ENCODE results near the gene CHMP2B.

DNA sequence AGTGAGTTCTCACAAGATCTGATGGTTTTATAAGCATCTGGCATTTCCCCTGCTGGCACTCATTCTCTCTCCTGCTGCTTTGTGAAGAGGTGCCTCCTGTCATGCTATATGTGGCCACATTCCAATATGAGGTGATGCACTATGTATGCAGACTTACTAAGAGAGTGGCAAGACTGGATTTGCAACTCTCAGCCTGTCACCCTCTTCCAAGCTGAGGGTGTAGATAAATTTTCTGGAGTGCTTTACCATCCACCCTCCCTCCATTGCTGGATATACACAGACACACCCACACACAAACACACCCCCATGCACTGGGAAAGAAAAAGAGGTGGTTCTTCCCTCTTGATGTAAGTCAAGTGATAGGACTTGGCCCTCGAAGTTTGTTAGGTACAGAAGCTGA lies 30.2 kb upstream of the CHMP2B start:
- no peak for TF ChIP-seq ZNF10 (tag by site-specific recombination; IDR thresholded peaks at IDR 0.05)
- no peak for TF ChIP-seq AEBP2 (tag by site-specific recombination; IDR thresholded peaks at IDR 0.05; ENCODE audit: borderline replicate concordance)
- TF ChIP-seq CTCF (tag by site-specific recombination; IDR thresholded peaks at IDR 0.05): no peak
- TF ChIP-seq ZNF394 (tag by site-specific recombination; IDR thresholded peaks at IDR 0.05; ENCODE audit: borderline replicate concordance): no peak
- TF ChIP-seq, protein P1, sequence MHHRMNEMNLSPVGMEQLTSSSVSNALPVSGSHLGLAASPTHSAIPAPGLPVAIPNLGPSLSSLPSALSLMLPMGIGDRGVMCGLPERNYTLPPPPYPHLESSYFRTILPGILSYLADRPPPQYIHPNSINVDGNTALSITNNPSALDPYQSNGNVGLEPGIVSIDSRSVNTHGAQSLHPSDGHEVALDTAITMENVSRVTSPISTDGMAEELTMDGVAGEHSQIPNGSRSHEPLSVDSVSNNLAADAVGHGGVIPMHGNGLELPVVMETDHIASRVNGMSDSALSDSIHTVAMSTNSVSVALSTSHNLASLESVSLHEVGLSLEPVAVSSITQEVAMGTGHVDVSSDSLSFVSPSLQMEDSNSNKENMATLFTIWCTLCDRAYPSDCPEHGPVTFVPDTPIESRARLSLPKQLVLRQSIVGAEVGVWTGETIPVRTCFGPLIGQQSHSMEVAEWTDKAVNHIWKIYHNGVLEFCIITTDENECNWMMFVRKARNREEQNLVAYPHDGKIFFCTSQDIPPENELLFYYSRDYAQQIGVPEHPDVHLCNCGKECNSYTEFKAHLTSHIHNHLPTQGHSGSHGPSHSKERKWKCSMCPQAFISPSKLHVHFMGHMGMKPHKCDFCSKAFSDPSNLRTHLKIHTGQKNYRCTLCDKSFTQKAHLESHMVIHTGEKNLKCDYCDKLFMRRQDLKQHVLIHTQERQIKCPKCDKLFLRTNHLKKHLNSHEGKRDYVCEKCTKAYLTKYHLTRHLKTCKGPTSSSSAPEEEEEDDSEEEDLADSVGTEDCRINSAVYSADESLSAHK (tag by site-specific recombination; IDR thresholded peaks at IDR 0.05): no peak
- TF ChIP-seq, protein P2, sequence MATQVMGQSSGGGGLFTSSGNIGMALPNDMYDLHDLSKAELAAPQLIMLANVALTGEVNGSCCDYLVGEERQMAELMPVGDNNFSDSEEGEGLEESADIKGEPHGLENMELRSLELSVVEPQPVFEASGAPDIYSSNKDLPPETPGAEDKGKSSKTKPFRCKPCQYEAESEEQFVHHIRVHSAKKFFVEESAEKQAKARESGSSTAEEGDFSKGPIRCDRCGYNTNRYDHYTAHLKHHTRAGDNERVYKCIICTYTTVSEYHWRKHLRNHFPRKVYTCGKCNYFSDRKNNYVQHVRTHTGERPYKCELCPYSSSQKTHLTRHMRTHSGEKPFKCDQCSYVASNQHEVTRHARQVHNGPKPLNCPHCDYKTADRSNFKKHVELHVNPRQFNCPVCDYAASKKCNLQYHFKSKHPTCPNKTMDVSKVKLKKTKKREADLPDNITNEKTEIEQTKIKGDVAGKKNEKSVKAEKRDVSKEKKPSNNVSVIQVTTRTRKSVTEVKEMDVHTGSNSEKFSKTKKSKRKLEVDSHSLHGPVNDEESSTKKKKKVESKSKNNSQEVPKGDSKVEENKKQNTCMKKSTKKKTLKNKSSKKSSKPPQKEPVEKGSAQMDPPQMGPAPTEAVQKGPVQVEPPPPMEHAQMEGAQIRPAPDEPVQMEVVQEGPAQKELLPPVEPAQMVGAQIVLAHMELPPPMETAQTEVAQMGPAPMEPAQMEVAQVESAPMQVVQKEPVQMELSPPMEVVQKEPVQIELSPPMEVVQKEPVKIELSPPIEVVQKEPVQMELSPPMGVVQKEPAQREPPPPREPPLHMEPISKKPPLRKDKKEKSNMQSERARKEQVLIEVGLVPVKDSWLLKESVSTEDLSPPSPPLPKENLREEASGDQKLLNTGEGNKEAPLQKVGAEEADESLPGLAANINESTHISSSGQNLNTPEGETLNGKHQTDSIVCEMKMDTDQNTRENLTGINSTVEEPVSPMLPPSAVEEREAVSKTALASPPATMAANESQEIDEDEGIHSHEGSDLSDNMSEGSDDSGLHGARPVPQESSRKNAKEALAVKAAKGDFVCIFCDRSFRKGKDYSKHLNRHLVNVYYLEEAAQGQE (tag by site-specific recombination; IDR thresholded peaks at IDR 0.05): no peak
- no peak for TF ChIP-seq HOXA7 (CRISPR knock-in tag; IDR thresholded peaks at IDR 0.05; ENCODE audit: borderline replicate concordance)
